ENCODE results near the gene KIF23.
"Not testable (repeated sequence)": the region's sequence is repeated elsewhere in the genome, so short reads cannot be mapped to it uniquely, and the experiment has no call there.

KIF23 gene

DNA sequence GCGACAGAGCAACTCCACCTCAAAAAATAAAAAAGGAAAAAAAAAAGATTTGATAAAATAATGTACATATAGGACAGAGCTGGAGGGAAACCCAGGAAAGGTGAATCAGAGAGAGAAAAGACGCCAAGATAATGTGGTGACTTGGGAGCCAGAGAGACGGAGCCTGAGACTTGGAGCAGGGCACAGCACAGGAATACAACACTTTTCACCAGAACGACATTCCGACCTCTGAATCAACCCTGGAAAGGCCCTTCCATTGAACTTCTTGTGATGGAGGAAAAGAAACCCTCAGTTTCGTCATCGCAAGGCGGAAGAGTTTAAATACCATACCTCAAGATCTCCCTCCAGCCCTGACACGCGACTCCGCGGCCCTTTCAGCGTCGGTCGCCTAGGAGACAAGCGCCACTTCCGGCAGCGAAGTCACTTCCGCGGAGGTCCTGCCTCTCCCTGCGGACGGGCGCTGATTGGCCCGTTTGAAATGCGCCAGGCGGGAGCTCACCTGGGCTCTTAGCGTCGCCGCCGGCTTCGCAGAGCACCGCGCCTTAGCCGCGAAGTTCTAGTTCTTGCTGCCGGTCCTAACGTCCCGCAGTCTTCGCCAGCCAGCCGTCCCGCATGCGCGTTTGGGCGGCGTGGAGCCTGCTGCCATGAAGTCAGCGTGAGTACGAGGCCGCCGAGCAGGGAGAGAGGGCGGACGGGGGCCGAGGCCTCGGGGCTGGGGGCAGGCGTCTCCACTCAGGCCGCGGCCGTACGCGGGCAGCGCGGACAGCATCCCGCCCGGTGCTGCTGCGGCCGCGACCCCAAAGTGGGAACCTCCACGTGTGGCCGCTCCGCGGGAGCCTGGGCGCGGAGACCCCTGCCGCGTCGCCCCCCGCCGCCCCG lies at the start of gene KIF23:
Gene KIF23, plus strand, starts transcription at position 528 of the 879 bp plus-strand sequence. Its CDS starts 117 bp downstream, at position 645.
- peak; percentile 97 for DNase-seq (ENCODE audit: low spot score)

DNA sequence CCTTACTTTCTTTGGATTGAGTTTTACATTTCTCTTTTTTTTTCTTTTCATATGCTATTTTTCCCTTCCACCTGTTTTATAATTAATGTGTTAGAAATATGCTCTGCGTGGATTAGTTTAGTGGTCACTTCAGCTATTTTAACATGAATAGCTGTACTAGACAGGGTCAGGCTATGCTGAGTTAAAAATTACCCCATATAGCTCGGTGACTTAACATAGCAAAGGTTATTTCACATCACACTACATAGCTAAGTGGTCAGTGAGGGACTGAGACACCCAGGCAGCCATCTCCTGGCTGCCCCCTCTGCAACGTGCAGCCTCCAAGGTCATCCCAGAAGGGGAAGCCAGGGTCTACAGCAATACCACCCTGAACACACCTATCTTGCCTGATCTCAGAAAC lies 46.9 kb upstream of the KIF23 start:
- DNase-seq (ENCODE audit: low spot score) = no peak

DNA sequence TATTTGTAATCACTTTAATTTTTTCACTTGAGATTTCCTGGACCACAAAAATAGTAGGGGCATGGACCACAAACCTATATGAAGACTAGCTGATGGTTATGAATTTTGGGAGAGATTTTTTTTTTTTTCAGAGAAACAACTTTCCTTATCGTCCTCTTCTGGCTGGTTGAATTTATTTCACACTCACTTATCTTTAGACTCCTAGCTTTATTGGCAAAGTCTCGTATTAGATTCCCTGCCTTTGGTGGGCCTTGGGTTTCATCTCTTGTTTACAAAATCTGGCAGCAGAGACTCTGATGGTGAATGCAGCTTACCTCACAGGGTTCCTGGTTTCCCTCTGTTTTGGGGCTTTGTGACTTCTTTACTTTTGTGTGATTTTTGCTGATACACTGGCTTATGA lies 44.5 kb upstream of the KIF23 start:
- DNase-seq (ENCODE audit: low spot score) = no peak

DNA sequence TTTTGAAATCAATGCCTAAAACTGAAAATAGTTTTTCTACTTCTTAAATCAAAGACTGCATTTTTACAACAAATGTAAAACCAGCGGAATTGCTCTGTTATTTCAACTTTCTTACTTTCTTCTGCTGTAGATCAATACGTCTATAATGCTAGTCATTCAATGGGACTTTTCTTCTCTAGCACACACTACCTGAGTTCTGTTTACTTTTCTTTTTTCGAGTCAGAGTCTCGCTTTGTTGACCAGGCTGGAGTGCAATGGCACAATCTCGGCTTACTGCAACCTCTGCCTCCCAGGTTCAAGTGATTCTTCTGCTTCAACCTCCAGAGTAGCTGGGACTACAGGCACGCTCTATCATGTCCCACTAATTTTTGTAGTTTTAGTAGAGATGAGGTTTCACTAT lies 40.7 kb upstream of the KIF23 start:
- no peak for DNase-seq (ENCODE audit: low spot score)

DNA sequence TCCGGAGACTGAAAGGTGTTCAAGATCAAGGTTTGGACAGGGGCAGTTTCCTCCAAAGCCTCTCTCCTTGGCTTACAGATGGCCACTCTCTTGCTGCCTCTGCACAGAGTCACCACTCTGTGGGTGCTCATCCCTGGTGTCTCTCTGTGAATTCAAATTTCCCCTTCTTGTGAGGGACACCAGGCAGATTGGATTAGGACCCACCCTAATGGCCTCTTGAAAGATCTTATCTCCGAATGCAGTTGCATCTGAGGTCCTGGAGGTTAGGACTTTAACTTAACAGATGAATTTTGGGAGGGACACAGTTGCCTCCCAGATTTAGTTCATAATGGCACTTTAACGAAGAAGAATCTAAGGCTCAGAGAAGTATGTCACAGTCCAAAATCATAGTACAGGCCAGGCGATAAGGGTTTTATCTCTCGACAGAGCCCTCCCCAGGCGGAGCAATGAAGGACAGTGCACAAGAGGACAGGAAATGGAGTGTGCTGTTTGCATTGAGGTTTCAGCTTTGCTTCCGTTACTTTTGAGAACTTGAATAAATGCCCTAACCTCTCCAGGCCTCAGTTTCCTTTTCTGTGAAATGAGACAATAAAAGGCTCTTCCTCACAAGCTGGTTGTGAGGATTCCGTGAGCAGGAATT lies 38.9 kb upstream of the KIF23 start:
- no peak for DNase-seq (ENCODE audit: low spot score)

DNA sequence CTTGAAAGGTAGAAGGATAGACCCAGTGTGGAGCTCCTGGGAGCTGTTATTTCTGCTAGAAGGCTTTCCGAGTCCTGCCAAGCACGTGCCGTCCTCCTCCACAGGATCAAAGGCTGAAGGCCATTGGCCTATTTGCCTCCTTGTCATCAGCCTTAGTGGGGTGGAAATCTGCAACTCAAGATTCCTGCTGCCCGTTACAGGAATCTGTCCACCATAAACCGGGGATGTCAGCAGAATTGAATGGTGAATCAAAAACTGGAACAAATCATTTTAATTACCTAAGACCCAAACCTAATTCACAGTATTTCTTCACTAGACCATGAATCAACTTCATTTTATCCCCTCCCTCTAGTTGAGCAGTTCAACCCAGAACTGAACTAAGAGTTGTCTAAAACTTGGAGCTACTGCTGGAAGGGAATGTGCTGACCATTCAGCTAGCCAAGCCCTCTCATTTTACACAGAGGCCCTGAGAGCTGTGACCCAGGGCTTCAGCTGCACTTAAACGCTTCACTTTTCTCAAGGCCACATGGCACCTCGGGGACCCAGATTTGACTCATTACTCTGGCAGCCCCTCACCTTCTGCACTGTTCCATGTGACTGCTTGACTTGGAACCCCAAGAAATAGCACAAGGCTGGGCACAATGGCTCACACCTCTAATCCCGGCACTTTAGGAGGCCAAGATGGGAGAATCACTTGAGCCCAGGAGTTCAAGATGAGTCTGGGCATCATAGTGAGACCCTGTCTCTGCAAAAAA lies 36.8 kb upstream of the KIF23 start:
- no peak for DNase-seq (ENCODE audit: low spot score)

DNA sequence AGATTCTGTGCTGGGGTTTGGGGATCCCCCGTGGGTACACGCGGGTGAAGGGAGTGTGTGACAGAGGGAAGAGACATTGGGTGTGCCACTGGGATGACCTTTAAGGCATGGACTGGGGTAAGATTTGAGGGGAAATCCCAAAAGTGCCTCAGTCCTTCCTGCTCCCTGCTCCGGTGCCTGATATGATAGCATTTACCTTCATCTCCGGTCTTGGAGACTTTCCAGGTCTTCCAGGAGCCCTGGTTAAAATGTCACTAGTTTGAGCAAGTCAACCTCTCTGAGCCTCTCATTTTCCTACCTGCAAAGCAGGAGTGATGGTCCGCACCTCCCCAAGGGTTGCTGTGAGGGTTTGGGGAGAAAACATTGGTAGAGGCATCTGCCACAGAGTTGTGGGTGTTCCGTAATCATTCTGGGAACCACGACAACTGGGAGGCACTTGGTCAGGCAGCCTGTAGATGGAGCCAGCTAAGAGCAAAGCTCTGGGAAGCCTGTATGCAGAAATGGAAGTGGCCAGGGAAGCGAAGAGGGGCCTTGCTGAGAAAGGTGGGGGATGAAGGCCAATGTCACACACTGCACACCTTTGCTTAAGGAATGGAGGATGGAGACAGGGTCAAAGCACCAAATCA lies 33.9 kb upstream of the KIF23 start:
- DNase-seq (ENCODE audit: low spot score) = peak; percentile 35

DNA sequence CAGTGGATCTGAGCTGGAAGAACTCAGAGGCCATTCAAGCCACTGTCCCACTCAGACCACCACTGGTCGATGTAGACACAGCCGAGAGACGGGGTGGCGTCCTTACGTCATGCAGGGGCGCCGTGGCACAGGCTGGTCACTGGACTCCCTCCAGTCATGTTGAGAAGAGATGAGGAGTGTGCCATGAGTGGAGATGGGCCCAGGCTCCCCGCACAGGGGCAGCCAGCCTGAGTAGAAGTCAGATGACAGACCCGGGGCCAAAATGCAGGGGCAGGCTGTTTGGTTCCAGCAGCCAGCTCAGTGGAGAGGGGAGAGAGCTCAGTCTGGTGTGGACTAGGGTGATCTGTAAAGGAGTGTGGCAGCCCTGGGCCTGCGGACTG lies 33.4 kb upstream of the KIF23 start:
- no peak for DNase-seq (ENCODE audit: low spot score)

DNA sequence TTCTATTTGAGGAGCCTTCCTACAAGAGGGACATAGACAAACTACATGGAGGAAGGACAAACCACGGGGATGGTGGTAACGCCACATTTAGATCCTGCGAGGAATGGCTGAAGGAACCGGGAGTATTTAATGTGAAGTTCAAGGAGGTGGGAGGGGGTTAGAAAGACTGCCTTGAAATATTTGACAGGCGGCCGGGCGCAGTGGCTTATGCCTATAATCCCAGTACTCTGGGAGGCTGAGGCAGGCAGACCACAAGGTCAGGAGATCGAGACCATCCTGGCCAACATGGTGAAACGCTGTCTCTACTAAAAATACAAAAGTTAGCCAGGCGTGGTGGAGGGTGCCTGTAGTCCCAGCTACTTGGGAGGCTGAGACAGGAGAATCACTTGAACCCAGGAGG lies 32.0 kb upstream of the KIF23 start:
- not testable (repeated sequence) for DNase-seq (ENCODE audit: low spot score)

DNA sequence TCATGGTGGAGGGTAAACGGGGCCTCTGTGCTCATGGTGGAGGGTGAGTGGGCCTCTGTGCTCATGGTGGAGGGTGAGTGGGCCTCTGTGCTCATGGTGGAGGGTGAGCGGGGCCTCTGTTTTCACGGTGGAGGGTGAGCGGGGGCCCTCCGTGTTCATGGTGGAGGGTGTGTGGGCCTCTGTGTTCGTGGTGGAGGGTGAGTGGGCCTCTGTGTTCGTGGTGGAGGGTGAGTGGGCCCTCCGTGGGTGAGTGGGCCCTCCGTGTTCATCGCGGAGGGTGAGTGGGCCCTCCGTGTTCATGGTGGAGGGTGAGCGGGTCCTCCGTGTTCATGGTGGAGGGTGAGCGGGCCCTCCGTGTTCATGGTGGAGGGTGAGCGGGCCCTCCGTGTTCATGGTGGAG lies 30.1 kb upstream of the KIF23 start:
- not testable (repeated sequence) for DNase-seq (ENCODE audit: low spot score)

DNA sequence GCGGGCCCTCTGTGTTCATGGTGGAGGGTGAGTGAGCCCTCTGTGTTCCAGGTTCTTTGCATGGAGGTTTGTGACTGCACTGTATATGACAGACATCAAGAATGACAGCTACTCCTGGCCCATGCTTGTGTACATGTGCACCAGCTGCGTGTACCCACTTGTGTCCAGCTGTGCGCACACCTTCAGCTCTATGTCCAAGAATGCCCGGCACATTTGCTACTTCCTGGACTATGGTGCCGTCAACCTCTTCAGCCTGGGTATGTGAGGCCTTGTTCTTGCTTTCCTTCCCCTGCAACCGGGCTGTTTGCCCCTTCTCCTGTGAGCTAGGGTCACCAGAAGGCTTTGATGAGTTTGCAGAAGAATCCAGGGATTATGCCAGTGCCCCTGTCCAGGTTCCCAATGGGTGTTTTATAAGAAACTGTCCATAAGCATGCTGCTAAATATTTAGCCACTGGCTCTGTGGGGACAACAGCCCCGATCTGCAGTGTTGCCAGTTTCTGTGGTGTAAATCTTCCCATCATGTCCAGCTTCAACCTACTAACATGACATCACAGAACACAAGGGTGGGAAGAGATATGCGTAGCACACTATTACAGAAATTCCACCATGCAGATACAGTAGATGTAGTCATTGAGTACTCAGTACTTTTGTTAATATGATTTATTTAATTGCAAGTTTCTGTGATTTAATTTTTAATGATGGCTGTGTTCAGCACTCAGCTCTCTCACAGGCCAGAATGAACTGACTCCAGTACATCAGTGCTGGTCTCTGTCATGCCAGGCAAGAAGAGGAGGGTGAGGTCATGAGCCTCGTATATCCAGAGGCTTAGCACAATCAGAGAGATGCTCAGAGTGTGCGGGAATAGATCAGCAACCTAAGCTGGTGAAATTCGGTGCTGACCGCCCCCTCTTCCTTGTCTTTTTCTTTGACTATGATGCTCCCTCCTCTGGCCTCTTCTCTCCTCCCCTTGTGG lies 29.2 kb upstream of the KIF23 start:
- DNase-seq (ENCODE audit: low spot score) = no peak

DNA sequence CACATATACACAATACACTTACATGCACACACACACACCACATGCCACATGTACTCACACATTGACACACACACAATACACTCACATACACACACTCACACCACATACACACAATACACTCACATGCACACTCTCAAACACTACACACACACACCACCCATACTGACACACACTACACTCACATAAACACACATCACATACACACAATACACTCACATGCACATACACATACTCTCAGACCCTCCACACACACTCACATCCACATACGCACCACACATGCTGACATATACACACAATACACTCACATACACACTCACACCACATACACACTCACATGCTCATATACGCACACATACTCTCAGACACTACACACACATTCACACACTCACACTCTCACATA lies 28.3 kb upstream of the KIF23 start:
- no peak for DNase-seq (ENCODE audit: low spot score)

DNA sequence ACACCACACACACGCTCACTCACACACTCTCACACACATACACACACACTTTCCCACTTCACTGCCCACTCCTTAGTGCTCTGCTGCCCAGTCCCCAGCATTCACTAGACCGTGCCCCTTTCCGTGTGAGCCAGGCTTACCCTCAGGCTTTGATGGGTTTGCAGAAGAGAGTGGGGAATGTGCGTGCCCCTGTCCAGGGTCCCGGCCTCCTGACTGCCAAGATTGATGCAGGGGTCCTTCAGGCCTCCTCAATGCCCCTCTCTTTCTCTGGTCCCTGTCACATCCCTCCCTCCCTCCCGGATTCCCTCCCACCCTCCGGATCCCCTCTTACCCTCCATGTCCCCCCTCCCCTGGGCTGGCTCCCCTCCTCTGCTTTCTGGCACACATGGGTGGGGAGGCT lies 27.9 kb upstream of the KIF23 start:
- DNase-seq (ENCODE audit: low spot score) = no peak

DNA sequence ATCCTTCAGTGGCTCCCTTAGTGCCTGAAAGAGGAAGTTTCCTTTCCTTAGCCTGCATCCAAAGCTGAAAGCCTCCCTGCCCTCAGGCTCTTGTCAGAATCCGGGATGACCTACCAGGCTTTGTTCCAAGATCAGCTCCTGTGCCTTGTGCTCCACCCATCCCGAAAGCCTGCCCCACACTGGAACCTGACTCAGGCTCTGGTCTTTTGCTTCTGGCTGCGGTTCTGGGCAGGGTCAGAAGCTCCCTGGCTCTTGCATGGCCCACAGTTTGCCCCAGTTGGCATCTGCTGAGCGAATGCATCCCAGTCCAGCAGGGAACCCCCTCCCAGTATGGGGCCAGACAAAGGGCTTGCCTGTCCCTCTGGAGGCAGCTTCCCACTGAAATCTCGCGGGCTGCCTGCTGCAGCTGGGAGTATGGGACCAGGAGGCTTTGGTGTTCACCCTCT lies 25.9 kb upstream of the KIF23 start:
- DNase-seq (ENCODE audit: low spot score) = peak; percentile 75

DNA sequence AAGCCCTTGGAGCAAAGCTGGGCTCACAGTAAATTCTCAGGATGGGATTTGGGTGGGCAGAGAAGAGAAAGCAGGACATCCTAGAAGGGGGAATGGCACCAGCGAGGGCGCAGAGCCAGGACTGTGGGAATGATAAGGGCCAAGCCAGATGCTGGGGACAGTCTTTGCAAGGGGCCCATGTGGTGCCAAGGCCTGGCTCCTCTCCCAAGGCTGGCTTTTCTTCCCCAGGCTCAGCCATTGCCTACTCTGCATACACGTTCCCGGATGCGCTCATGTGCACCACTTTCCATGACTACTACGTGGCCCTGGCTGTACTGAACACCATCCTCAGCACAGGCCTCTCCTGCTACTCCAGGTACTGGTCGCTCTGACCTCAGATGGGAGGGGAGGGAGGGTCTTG lies 24.7 kb upstream of the KIF23 start:
- no peak for DNase-seq (ENCODE audit: low spot score)

DNA sequence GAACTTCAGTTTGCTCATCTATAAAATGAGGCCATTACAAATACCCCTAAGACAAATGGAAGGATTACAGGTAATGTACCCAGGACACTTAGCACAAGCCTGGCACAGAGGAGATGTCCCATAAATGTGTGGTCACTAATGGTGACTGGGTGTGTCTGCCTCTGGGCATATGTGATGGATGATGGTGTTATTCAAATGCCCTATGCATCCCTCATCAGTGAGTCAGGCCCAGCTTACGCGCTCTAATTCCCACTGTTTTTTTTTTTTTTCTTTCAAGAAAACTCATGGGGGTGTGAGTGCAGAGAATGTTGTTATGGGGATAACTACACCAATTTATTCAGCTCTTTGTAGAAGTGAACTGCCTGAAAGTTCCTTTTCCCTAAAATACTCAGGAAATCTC lies 23.6 kb upstream of the KIF23 start:
- DNase-seq (ENCODE audit: low spot score) = peak; percentile 83

DNA sequence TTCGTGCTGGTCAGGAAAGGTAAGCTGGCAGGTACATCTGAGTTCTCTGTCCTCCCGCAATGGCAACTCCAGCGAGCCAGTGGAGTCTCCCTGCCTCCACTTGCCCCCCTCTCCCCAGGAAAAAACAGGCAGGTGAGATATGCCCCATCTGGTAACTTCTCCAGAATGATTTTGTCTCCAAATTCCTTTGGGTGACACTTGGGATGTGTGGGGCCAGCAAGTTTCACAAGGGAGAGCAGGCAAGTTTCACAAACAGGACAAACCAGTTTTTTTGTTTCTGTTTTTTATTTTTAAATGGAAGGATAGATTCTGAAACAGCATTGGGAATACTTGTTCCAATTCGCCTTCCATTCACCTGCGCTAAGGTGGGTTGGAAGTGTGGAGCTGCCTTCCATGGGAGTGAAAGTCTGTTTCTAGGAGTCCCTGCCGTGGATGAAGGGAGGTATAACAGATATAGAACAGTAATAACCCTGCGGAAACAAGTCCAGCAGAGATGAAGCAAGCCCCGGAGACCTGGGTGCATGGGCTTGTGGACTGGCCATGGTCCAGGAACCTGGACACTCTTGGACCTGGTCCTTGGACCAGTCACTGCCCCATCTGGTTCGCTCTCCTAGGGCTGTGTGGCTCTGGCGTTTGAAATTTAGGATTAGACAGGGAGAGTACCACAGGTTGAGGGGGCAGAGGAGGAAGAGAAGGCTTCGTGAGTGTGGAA lies 22.9 kb upstream of the KIF23 start:
- DNase-seq (ENCODE audit: low spot score) = no peak

DNA sequence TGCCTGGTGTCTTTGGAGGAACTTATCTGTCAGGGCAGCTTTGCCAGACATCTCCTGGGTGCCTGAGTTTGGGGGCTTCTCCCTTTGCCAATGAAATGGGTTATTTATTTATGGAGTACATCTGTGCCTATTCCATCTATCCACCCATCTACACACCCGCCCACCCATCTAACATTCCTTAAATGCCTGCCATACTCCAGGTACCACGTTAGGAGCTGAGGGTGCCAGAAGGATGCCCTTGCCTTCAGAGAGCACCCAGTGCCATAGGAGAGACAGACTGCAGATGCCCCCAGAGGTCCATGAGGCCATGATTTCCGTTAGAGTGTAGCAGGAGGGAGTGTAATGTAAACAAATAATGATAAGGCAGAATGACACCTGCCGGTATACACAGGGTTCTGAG lies 21.8 kb upstream of the KIF23 start:
- DNase-seq (ENCODE audit: low spot score) = no peak

DNA sequence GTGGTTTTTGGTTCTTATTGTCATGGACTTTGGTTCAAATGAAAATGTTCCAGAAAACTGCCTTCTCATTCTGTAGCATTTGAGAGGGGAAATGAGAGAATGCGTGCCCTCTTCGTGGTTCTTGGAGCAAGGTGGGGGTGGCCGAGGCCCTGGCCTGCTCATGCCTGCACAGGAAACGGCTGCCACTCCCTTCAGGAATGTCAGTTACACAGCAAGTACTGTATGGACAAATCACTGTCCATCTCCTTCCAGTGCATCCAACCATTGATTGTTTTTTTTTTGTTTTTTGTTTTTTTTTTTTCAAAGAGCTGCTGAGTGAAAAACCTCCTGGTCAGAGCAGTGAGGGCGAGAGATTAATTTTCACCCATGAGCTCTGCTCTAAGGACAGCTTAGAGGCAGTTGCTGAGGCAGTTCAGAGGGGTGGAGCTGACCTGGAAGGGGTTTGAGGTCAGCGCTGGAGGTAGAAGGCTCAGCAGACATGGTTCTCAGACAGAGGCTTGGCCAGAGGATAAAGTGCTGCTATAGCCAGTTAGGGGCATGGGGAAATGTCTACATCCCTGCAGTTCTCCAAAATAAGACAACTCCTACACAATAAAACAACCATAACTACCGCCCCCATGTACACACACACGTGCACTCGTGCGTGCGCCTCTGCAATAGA lies 20.2 kb upstream of the KIF23 start:
- no peak for DNase-seq (ENCODE audit: low spot score)

Data from AG20443 (cell line).